Keratinocyte (primary cell): ENCODE measurements around the gene PPP2R5B. TPM values are rescaled to one million over a fixed set of nuclear protein-coding genes. Genes with fewer than 3 reads are reported as not detected.

Experiments used
- DNase-seq: peaks from one replicate; pipeline ENCODE4 v3.0.0-alpha.2; 2011; ENCODE audit warnings: low read depth, missing footprints, low spot score
- FAIRE-seq: peaks from 2 replicates; lab custom pipeline; 2011; peaks lifted over from hg19 to GRCh38; lab: Jason Lieb, UNC
- H2AFZ ChIP-seq: 2 replicates; pipeline ENCODE4 v1.6.0; 2012; ENCODE audit warnings: low read length, control low read depth, inconsistent platforms; ENCODE audit not compliant: control insufficient read depth
- H3K27ac ChIP-seq: 2 replicates; pipeline ENCODE4 v1.5.1; 2011; ENCODE audit warnings: low read length; ENCODE audit not compliant: control insufficient read depth, insufficient read depth
- H3K27me3 ChIP-seq: 3 replicates; pipeline ENCODE4 v1.6.0; 2011; ENCODE audit warnings: low read length; ENCODE audit not compliant: control insufficient read depth, insufficient read depth; ENCODE audit errors: extremely low read depth
- H3K36me3 ChIP-seq, 2 experiments: 2 replicates in 1 of 2; 3 replicates in 1 of 2; pipeline ENCODE4 v1.5.1; 2011; ENCODE audit warnings: low read length in 2 of 2, mild to moderate bottlenecking in 1 of 2; ENCODE audit not compliant: control insufficient read depth in 2 of 2, insufficient read depth in 2 of 2; ENCODE audit errors: extremely low read depth in 1 of 2
- H3K4me1 ChIP-seq: 3 replicates; pipeline ENCODE4 v1.5.1; 2011; ENCODE audit warnings: low read length; ENCODE audit not compliant: control insufficient read depth, insufficient read depth; ENCODE audit errors: extremely low read depth
- H3K4me2 ChIP-seq: 3 replicates; pipeline ENCODE4 v1.6.0; 2011; ENCODE audit warnings: low read depth, low read length; ENCODE audit not compliant: control insufficient read depth, insufficient read depth; ENCODE audit errors: extremely low read depth
- H3K4me3 ChIP-seq, 3 experiments: fragments of 200-600 bp in 1 of 3; sonication (generic) in 1 of 3; 2 replicates in 2 of 3; 3 replicates in 1 of 3; pipeline ENCODE4 v1.5.1; 2011 to 2016; ENCODE audit warnings: low read length in 3 of 3, mild to moderate bottlenecking in 3 of 3, control low read depth in 2 of 3, inconsistent platforms in 1 of 3, low read depth in 1 of 3, mixed read lengths in 1 of 3, mixed run types in 1 of 3, moderate library complexity in 1 of 3; ENCODE audit not compliant: control insufficient read depth in 2 of 3, insufficient read depth in 2 of 3; ENCODE audit errors: extremely low read depth in 1 of 3
- H3K79me2 ChIP-seq: 2 replicates; pipeline ENCODE4 v1.6.0; 2012; ENCODE audit warnings: low read length; ENCODE audit not compliant: control insufficient read depth, insufficient read depth
- H3K9ac ChIP-seq: 3 replicates; pipeline ENCODE4 v1.6.0; 2011; ENCODE audit warnings: low read length; ENCODE audit not compliant: control insufficient read depth, insufficient read depth; ENCODE audit errors: extremely low read depth
- H3K9me1 ChIP-seq: 3 replicates; pipeline ENCODE4 v1.6.0; 2011; ENCODE audit warnings: low read length; ENCODE audit not compliant: control insufficient read depth, insufficient read depth; ENCODE audit errors: extremely low read depth
- H3K9me3 ChIP-seq: 2 replicates; pipeline ENCODE4 v1.5.1; 2012; ENCODE audit warnings: low read depth, low read length; ENCODE audit not compliant: control insufficient read depth
- H4K20me1 ChIP-seq: 3 replicates; pipeline ENCODE4 v1.6.0; 2011; ENCODE audit warnings: low read length; ENCODE audit not compliant: control insufficient read depth, insufficient read depth; ENCODE audit errors: extremely low read depth
- CTCF ChIP-seq, 3 experiments: IDR thresholded peaks in 1 of 3; conservative IDR thresholded peaks in 1 of 3; optimal IDR thresholded peaks in 1 of 3; 2 replicates in 2 of 3; 3 replicates in 1 of 3; pipeline versions ENCODE3 to v1.5.1; 2011; ENCODE audit warnings: low read length in 3 of 3, mild to moderate bottlenecking in 3 of 3, moderate library complexity in 2 of 3, control low read depth in 1 of 3, inconsistent platforms in 1 of 3; ENCODE audit not compliant: insufficient read depth in 2 of 3; ENCODE audit errors: extremely low read depth in 1 of 3
- EZH2 ChIP-seq: IDR thresholded peaks from one replicate; pipeline ENCODE4 v1.6.1; 2012; ENCODE audit warnings: inconsistent platforms, mild to moderate bottlenecking, low read length, moderate library complexity
- dilution Hi-C: fragments of 300-500 bp; cut with MboI; formaldehyde crosslinking; loops from one replicate; pipeline ENCODE4 v1.7.0; 2020; ENCODE audit warnings: low sequenced_read_pairs; ENCODE audit not compliant: extremely low pct_ligation_motif_present
- polyA plus RNA-seq, 5 experiments: library from polyadenylated mRNA; depleted of rRNA in 3 of 5; stranded (reverse) in 3 of 5; stranded (forward) in 1 of 5; unstranded in 1 of 5; fragments of >200 nt; gene quantifications; 1 replicate in 1 of 5; 2 replicates in 3 of 5; 3 replicates in 1 of 5; pipeline versions ENCODE4 v1.2.1 to v1.2.3, GENCODE V29; 2011 to 2012; ENCODE audit warnings: missing spikeins in 2 of 5, low read depth in 1 of 5, low replicate concordance in 1 of 5

Gene PPP2R5B
- polyA plus RNA-seq, 1 donor (not counting 4 experiments of a cell fraction or from before 2014, with no cell fraction given), result 16.4 TPM

- Histone ChIP-seq H3K79me2 (peaks cover 6% of the 10 kb centered on the region), H3K36me3 (no peaks in the 10 kb centered on the region), H3K27ac (no peak overlapping the region), H4K20me1 (no peaks in the 10 kb centered on the region), H3K9ac (no peak overlapping the region), H3K9me1 (no peaks in the 10 kb centered on the region), H3K4me1 (peaks cover 9% of the 10 kb centered on the region), H3K4me2 (no peak overlapping the region), H3K9me3 (no peaks in the 10 kb centered on the region), H3K4me3 (no peak overlapping the region), H2AFZ (no peak overlapping the region), H3K27me3 (no peaks in the 10 kb centered on the region)
- DNase-seq, result no peak
- no peak for FAIRE-seq
- dilution Hi-C loops, result no loop called here
- TF ChIP-seq EZH2 (no peak), CTCF (optimal IDR thresholded peaks at IDR 0.05 in 1 of 3, IDR thresholded peaks at IDR 0.05 in 1 of 3, conservative IDR thresholded peaks at IDR 0.05 in 1 of 3; ENCODE audit: extremely low read depth in 1 of 3, insufficient read depth in 2 of 3, low read length in 3 of 3) (no peak)
Observed at GRCh38 chr11:64921384-64921783, 3.1 kb upstream of the PPP2R5B start.

- H3K9me1 ChIP-seq, result no peaks in the 10 kb centered on the region
- H3K27me3 ChIP-seq, result no peaks in the 10 kb centered on the region
- no peaks in the 10 kb centered on the region for H4K20me1 ChIP-seq
- no peak overlapping the region for H3K27ac ChIP-seq
- no peak overlapping the region for H3K4me3 ChIP-seq
- FAIRE-seq (no peak), DNase-seq (no peak)
- H3K36me3 ChIP-seq, result peaks cover 5 to 9% of the 10 kb centered on the region in 2 experiments
- no peak overlapping the region for H2AFZ ChIP-seq
- no peak overlapping the region for H3K9ac ChIP-seq
- H3K4me1 ChIP-seq, result peaks cover 4% of the 10 kb centered on the region
- H3K9me3 ChIP-seq, result no peaks in the 10 kb centered on the region
- dilution Hi-C loops, result no loop called here
- no peaks in the 10 kb centered on the region for H3K79me2 ChIP-seq
- TF ChIP-seq CTCF (optimal IDR thresholded peaks at IDR 0.05 in 1 of 3, IDR thresholded peaks at IDR 0.05 in 1 of 3, conservative IDR thresholded peaks at IDR 0.05 in 1 of 3; ENCODE audit: extremely low read depth in 1 of 3, insufficient read depth in 2 of 3, low read length in 3 of 3), result no peak
- TF ChIP-seq EZH2, result no peak
- H3K4me2 ChIP-seq, result no peak overlapping the region
Observed at GRCh38 chr11:64923151-64923661, 1.3 kb upstream of the PPP2R5B start.
